GM12878 (cell line): ENCODE results near the gene MAP2K2. TPM values are rescaled to one million over a fixed set of nuclear protein-coding genes. Genes with fewer than 3 reads are reported as not detected.

ENCODE experiments used
- BMI1 ChIP-seq: fragments of 450-650 bp; IDR thresholded peaks from 2 replicates; pipeline ENCODE4 v1.6.1; 2016; ENCODE audit warnings: mild to moderate bottlenecking, moderate library complexity, borderline replicate concordance
- CBFB ChIP-seq: IDR thresholded peaks from 2 replicates; pipeline ENCODE4 v1.6.1; 2016; ENCODE audit warnings: antibody characterized with exemption, low read depth
- CEBPZ ChIP-seq: fragments of 150-350 bp; IDR thresholded peaks from 2 replicates; pipeline ENCODE4 v1.6.1; 2016; ENCODE audit warnings: low read depth, low read length
- CHD2 ChIP-seq: IDR thresholded peaks from 2 replicates; pipeline ENCODE4 v1.6.1; 2011; ENCODE audit warnings: low read depth, low read length, improper control_type of control experiment, borderline replicate concordance
- CTCF ChIP-seq, 3 experiments: IDR thresholded peaks in 2 of 3; conservative IDR thresholded peaks in 1 of 3; 2 replicates each; pipeline ENCODE4 v1.5.1; 2011; ENCODE audit warnings: low read depth in 3 of 3, low read length in 3 of 3, mild to moderate bottlenecking in 3 of 3, control low read depth in 2 of 3, moderate library complexity in 2 of 3, inconsistent platforms in 1 of 3, mixed read lengths in 1 of 3; ENCODE audit not compliant: control insufficient read depth in 2 of 3, insufficient read depth in 1 of 3; ENCODE audit errors: extremely low read depth in 1 of 3
- HDAC6 ChIP-seq: fragments of 200-600 bp; sonication (generic); IDR thresholded peaks from one replicate; pipeline ENCODE4 v1.8.0; 2017; ENCODE audit warnings: antibody characterized with exemption; ENCODE audit not compliant: unreplicated experiment
- HDGF ChIP-seq: fragments of 450-650 bp; IDR thresholded peaks from 2 replicates; pipeline ENCODE4 v1.6.1; 2016; ENCODE audit warnings: antibody characterized with exemption
- IKZF1 ChIP-seq: fragments of 450-650 bp; conservative IDR thresholded peaks from 2 replicates; pipeline ENCODE4 v1.6.1; 2017; ENCODE audit warnings: antibody characterized with exemption, mild to moderate bottlenecking
- JUND ChIP-seq: IDR thresholded peaks from 2 replicates; pipeline ENCODE4 v1.6.1; 2012; ENCODE audit warnings: low read depth, mild to moderate bottlenecking, low read length, improper control_type of control experiment, moderate library complexity
- KAT2A ChIP-seq: conservative IDR thresholded peaks from 2 replicates; pipeline ENCODE4 v1.6.1; 2011; ENCODE audit warnings: low read depth, low read length; ENCODE audit not compliant: control insufficient read depth
- MEF2A ChIP-seq: IDR thresholded peaks from 2 replicates; pipeline ENCODE4 v1.6.1; 2011; ENCODE audit warnings: low read depth, mild to moderate bottlenecking, low read length, moderate library complexity; ENCODE audit not compliant: insufficient read depth
- MEF2B ChIP-seq: fragments of 450-650 bp; IDR thresholded peaks from 2 replicates; pipeline ENCODE4 v1.6.1; 2018; ENCODE audit warnings: mild to moderate bottlenecking, moderate library complexity; ENCODE audit not compliant: partially characterized antibody, poor library complexity, severe bottlenecking
- MTA2 ChIP-seq: fragments of 450-650 bp; IDR thresholded peaks from 2 replicates; pipeline ENCODE4 v1.6.1; 2016; ENCODE audit warnings: low read depth, mild to moderate bottlenecking, moderate library complexity
- MYC ChIP-seq: IDR thresholded peaks from 2 replicates; pipeline ENCODE4 v1.6.1; 2011; ENCODE audit warnings: mild to moderate bottlenecking, low read length, moderate library complexity, inconsistent platforms; ENCODE audit not compliant: insufficient read depth, insufficient replicate concordance, insufficient read length, severe bottlenecking
- NKRF ChIP-seq: fragments of 450-650 bp; conservative IDR thresholded peaks from 2 replicates; pipeline ENCODE4 v1.6.1; 2017; ENCODE audit warnings: mild to moderate bottlenecking, moderate library complexity
- NR2C1 ChIP-seq: fragments of 450-650 bp; IDR thresholded peaks from 2 replicates; pipeline ENCODE4 v1.6.1; 2017; ENCODE audit warnings: antibody characterized with exemption, mild to moderate bottlenecking, moderate library complexity
- NR2C2 ChIP-seq: IDR thresholded peaks from 2 replicates; pipeline ENCODE4 v1.6.1; 2011; ENCODE audit warnings: borderline replicate concordance, low read depth; ENCODE audit not compliant: control insufficient read depth, insufficient read length
- TAF1 ChIP-seq: IDR thresholded peaks from 2 replicates; pipeline ENCODE4 v1.6.1; 2011; ENCODE audit warnings: mild to moderate bottlenecking, low read depth, low read length, borderline replicate concordance
- TARDBP ChIP-seq: IDR thresholded peaks from 2 replicates; pipeline ENCODE4 v1.6.1; 2016; ENCODE audit warnings: borderline replicate concordance
- TCF7 ChIP-seq: IDR thresholded peaks from 2 replicates; pipeline ENCODE4 v1.6.1; 2014; ENCODE audit warnings: antibody characterized with exemption, borderline replicate concordance
- ZNF217 ChIP-seq: fragments of 450-650 bp; IDR thresholded peaks from 2 replicates; pipeline ENCODE4 v1.6.1; 2017; ENCODE audit warnings: antibody characterized with exemption, mild to moderate bottlenecking
- polyA plus RNA-seq, 11 experiments: library from polyadenylated mRNA; depleted of rRNA in 4 of 11; unstranded in 6 of 11; stranded (reverse) in 5 of 11; fragments of >200 nt; fragmentation: Nextera tagmentation in 4 of 11; fragmentation: Illumina TruSeq in 1 of 11; extraction: Ambion mirVana in 4 of 11; extraction: Trizol in 1 of 11; gene quantifications; 1 replicate in 1 of 11; 2 replicates in 10 of 11; pipeline versions ENCODE4 v1.2.1 to v1.2.3, GENCODE V29; 2011 to 2016; ENCODE audit warnings: inconsistent platforms in 2 of 11, missing spikeins in 2 of 11, low read depth in 1 of 11
- total RNA-seq, 4 experiments: library from RNA; depleted of rRNA in 3 of 4; stranded (reverse); fragments of >200 nt in 3 of 4; fragmentation: Illumina TruSeq in 1 of 4; extraction: Trizol in 1 of 4; gene quantifications; 2 replicates each; pipeline versions ENCODE4 v1.2.1 to v1.2.3, GENCODE V29; 2013 to 2021

The MAP2K2 gene
- total and polyA plus RNA-seq, 10 of the 15 experiments (the other 5 are each of a cell fraction or from before 2014, with no cell fraction given) = 1.00 to 210 (median 53.5) TPM

GRCh38 chr19:4123615-4124568 is at the start of gene MAP2K2 (continued):
- TF ChIP-seq HDGF (peak; percentile 81), HDAC6 (no peak), KAT2A (no peak), MYC (no peak), NR2C2 (no peak), TARDBP (no peak), TAF1 (peak; percentile 86; the same call in 1 of the 2 replicates), CHD2 (peak; percentile 100), CBFB (peak; percentile 96), MEF2A (no peak), MTA2 (no peak), NKRF (peak; percentile 43), MEF2B (no peak), BMI1 (no peak), CEBPZ (no peak), CTCF (IDR thresholded peaks at IDR 0.05 in 2 of 3, conservative IDR thresholded peaks at IDR 0.05 in 1 of 3; ENCODE audit: control insufficient read depth in 2 of 3, extremely low read depth in 1 of 3, insufficient read depth in 1 of 3, low read depth in 3 of 3, low read length in 3 of 3) (no peak), TCF7 (no peak), JUND (no peak), ZNF217 (no peak), IKZF1 (peak; percentile 83), NR2C1 (peak; percentile 42; the same call in 1 of the 2 replicates)
